GM12872 (cell line): ENCODE data around the gene MAGEB10.

Experiments
- TF ChIP-seq, protein P1 (sequence below): IDR thresholded peaks from 3 replicates; pipeline ENCODE4 v1.5.1; 2011; ENCODE audit warnings: low read depth, mild to moderate bottlenecking, low read length, moderate library complexity; ENCODE audit not compliant: insufficient read depth

The MAGEB10 gene

DNA sequence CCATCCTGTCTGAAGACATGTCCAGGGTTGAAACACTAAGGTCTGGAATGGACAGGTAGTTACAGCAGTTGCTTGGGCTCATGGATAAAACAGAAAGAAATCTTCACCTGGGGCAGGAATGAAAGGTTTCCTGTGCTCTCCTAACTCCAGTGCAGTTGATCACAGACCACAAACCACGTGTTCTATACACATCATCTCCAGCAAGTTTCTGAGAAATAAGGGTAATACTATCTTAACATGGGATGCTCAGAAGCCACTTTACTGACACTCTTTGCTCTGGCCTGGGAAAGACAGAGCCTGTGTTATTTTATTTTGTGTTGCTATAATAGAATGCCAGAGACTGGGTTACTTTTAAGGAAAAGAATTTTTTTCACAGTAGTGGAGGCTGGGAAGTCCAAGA is 16.0 kb downstream of the MAGEB10 start:
- TF ChIP-seq, protein P1, sequence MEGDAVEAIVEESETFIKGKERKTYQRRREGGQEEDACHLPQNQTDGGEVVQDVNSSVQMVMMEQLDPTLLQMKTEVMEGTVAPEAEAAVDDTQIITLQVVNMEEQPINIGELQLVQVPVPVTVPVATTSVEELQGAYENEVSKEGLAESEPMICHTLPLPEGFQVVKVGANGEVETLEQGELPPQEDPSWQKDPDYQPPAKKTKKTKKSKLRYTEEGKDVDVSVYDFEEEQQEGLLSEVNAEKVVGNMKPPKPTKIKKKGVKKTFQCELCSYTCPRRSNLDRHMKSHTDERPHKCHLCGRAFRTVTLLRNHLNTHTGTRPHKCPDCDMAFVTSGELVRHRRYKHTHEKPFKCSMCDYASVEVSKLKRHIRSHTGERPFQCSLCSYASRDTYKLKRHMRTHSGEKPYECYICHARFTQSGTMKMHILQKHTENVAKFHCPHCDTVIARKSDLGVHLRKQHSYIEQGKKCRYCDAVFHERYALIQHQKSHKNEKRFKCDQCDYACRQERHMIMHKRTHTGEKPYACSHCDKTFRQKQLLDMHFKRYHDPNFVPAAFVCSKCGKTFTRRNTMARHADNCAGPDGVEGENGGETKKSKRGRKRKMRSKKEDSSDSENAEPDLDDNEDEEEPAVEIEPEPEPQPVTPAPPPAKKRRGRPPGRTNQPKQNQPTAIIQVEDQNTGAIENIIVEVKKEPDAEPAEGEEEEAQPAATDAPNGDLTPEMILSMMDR, result no peak

DNA sequence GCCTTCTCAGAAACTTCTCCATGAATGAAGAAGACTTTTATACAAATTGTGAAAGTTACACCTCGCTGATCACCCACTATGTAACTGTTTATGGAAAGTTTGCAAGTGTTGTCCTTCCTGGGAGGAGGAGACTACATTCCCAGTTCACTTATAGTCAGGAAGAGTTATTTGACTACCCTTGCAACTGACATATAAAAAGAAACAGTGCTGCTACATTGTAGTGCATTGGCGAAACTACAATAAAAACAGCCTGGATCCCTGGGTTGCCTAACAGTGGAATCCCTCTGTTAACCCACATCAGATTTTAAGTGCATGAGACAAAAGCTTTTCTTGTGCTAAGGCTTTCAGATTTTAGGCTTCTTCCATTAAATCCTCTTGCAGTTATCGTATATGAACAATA is 30.4 kb downstream of the MAGEB10 start:
- TF ChIP-seq, protein P1, result no peak

DNA sequence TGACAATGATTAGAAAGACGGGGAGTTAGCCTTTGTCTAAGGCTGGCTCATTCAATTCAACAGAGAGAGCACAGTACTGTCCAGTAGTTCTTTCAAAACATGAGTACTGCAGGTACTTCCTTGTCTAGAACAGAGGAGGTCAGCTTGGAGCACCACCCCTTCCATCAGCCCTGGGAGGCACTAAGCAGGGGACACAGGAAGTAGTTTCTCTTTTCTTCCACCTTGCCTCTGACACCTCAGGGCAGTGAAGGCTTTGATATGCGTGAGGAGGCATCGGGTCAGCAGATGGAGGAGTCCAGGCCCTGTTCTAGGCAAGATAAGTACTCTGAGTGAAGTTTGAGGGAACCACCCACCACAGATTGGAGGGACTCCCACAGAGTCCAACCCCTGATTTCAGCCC is 33.1 kb downstream of the MAGEB10 start:
- TF ChIP-seq, protein P1, result no peak

DNA sequence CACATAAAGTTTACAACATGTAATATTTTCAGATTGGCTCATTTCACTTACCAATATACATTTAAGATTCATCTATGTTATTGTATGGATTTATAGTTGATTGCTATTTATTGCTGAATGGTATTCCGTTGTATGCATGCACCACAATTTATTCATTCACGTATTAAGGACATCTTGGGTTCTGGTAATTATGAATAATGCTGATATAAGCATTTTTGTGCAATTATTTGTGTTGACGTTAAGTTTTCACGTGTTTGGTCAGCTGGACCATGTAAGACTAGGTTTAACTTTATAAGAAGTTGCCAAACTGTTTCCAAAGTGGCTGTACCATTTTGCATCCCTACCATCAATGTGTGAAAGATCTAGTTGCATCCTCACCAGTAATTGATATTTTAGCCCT is 35.1 kb downstream of the MAGEB10 start:
- TF ChIP-seq, protein P1, result no peak

DNA sequence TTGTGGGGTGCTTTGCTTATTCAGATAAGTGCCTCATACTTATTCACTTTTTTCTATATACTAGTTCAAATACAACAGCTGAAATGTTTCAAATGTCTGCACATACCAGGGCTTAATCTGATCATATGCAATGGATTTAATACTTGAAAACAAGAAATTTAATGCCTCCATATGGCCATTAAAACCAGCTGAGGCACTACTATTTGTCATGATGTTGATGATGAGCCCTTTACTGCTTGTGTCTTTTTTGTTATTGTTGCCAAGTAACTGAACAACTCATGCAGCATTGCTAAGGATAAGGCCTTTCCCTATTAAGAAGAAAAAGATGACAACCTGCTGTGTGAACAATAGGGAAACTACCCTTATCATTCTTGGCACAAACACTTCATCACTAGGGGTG is 52.5 kb downstream of the MAGEB10 start:
- TF ChIP-seq, protein P1, result no peak

DNA sequence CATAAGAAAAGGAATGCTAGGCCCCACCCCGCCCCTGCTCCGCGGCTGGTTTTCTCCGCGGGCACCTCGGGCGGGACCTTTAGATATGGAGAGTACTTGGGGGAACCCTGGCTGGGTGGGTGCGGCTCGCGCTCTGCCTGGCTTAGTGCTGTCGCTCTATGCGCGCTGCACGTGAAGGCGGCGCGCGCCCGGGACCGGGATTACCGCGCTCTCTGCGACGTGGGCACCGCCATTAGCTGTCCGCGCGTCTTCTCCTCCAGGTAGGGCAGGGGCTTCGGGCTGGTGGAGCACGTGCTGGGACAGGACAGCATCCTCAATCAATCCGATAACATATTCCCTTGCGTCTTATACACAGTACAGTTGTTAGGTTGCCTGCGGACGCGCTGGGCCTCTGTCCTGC is 56.0 kb downstream of the MAGEB10 start:
- TF ChIP-seq, protein P1, result no peak
